B cell (primary cell): ENCODE measurements around the gene NCBP2. TPM values are rescaled to one million over a fixed set of nuclear protein-coding genes. Genes with fewer than 3 reads are reported as not detected.

ENCODE experiments used
- ATAC-seq: fragments of 200-7000 bp; cut with Tn5 transposase; one replicate; pipeline ENCODE4 v1.10.0; 2021; ENCODE audit warnings: low read depth, mild to moderate bottlenecking, moderate number of reproducible peaks, moderate library complexity
- CTCF ChIA-PET: fragments of 350-600 bp; sonication (Branson Sonifier 250); formaldehyde crosslinking; loops from one replicate; lab custom pipeline; 2021; ENCODE audit warnings: antibody characterized with exemption, inconsistent platforms; lab: Charles Lee
- POLR2A ChIA-PET: fragments of 350-600 bp; sonication (Branson Sonifier 250); formaldehyde crosslinking; loops from one replicate; lab custom pipeline; 2021; ENCODE audit warnings: antibody characterized with exemption; lab: Charles Lee
- DNase-seq: peaks from one replicate; pipeline ENCODE4 v3.0.0; 2013
- H2AFZ ChIP-seq: 2 replicates; pipeline ENCODE4 v1.6.1; 2012; ENCODE audit warnings: mild to moderate bottlenecking, low read depth, low read length; ENCODE audit not compliant: insufficient read depth, poor library complexity, severe bottlenecking
- H3K27ac ChIP-seq, 2 donors: 1 replicate in 1 of 2; 2 replicates in 1 of 2; pipeline ENCODE4 v1.5.1; 2012 to 2013; ENCODE audit warnings: low read length in 2 of 2, mild to moderate bottlenecking in 2 of 2, moderate library complexity in 1 of 2
- H3K27me3 ChIP-seq, 4 experiments: fragments of 200-600 bp in 1 of 4; sonication (generic) in 1 of 4; replicated peaks in 1 of 4; 1 replicate in 2 of 4; 2 replicates in 2 of 4; pipeline versions ENCODE4 v1.6.1 to v1.7.0; 2013 to 2016; ENCODE audit warnings: low read length in 3 of 4, mild to moderate bottlenecking in 2 of 4, mixed read lengths in 1 of 4, moderate library complexity in 1 of 4; ENCODE audit not compliant: insufficient read depth in 4 of 4, control insufficient read depth in 3 of 4; ENCODE audit errors: control extremely low read depth in 1 of 4
- H3K36me3 ChIP-seq, 2 experiments: replicated peaks in 1 of 2; 1 replicate in 1 of 2; 2 replicates in 1 of 2; pipeline versions ENCODE4 v1.6.1 to v1.7.1; 2013; ENCODE audit warnings: low read length in 1 of 2; ENCODE audit not compliant: insufficient read depth in 2 of 2, control insufficient read depth in 1 of 2; ENCODE audit errors: control extremely low read depth in 1 of 2, extremely low read depth in 1 of 2
- H3K4me1 ChIP-seq, 2 donors: fragments of 200-600 bp in 1 of 2; sonication (generic) in 1 of 2; 1 replicate in 1 of 2; 2 replicates in 1 of 2; pipeline versions ENCODE4 v1.5.1 to v1.6.1; 2013 to 2017; ENCODE audit warnings: low read length in 2 of 2; ENCODE audit not compliant: control insufficient read depth in 2 of 2, insufficient read depth in 2 of 2
- H3K4me2 ChIP-seq: replicated peaks from 2 replicates; pipeline ENCODE3; 2012; ENCODE audit warnings: mild to moderate bottlenecking, low read depth, low read length; ENCODE audit not compliant: poor library complexity, severe bottlenecking
- H3K4me3 ChIP-seq, 5 experiments: fragments of 200-600 bp in 1 of 5; sonication (generic) in 1 of 5; 1 replicate in 3 of 5; 2 replicates in 2 of 5; pipeline versions ENCODE4 v1.5.1 to v1.7.0; 2011 to 2016; ENCODE audit warnings: low read length in 4 of 5, mild to moderate bottlenecking in 4 of 5, low read depth in 2 of 5, control low read depth in 1 of 5, moderate library complexity in 1 of 5; ENCODE audit not compliant: insufficient read depth in 1 of 5; ENCODE audit errors: control extremely low read depth in 1 of 5, extremely low read depth in 1 of 5
- H3K79me2 ChIP-seq: fragments of 200-600 bp; sonication (generic); one replicate; pipeline ENCODE4 v1.6.0; 2016; ENCODE audit warnings: low read length; ENCODE audit not compliant: control insufficient read depth, insufficient read depth
- H3K9ac ChIP-seq: fragments of 200-600 bp; sonication (generic); 2 replicates; pipeline ENCODE4 v1.6.1; 2017; ENCODE audit warnings: mild to moderate bottlenecking, low read length, moderate library complexity
- H3K9me3 ChIP-seq, 3 donors: one replicate each; pipeline versions ENCODE4 v1.6.1 to v1.7.1; 2013; ENCODE audit warnings: low read length in 2 of 3; ENCODE audit not compliant: control insufficient read depth in 2 of 3, insufficient read depth in 1 of 3; ENCODE audit errors: control extremely low read depth in 1 of 3
- H4K20me1 ChIP-seq: 2 replicates; pipeline ENCODE4 v1.6.0; 2012; ENCODE audit warnings: mild to moderate bottlenecking, low read length; ENCODE audit not compliant: insufficient read depth, control insufficient read depth, poor library complexity, severe bottlenecking
- H3K27ac Mint-ChIP-seq: one replicate; pipeline ENCODE4 v1.8.0; 2021; ENCODE audit warnings: mixed read lengths
- H3K27me3 Mint-ChIP-seq: one replicate; pipeline ENCODE4 v1.8.0; 2021; ENCODE audit warnings: mixed read lengths
- H3K4me1 Mint-ChIP-seq: one replicate; pipeline ENCODE4 v1.8.0; 2021; ENCODE audit warnings: mixed read lengths
- H3K4me3 Mint-ChIP-seq: one replicate; pipeline ENCODE4 v1.8.0; 2021; ENCODE audit warnings: mixed read lengths
- H3K9me3 Mint-ChIP-seq: one replicate; pipeline ENCODE4 v1.8.0; 2022; ENCODE audit warnings: mixed read lengths; ENCODE audit not compliant: insufficient read depth
- EZH2 ChIP-seq: IDR thresholded peaks from 2 replicates; pipeline ENCODE4 v1.6.1; 2012; ENCODE audit warnings: borderline replicate concordance, low read depth, mild to moderate bottlenecking, moderate library complexity, low read length; ENCODE audit not compliant: insufficient read depth, poor library complexity, severe bottlenecking
- WGBS: methylation state at CpG from one replicate; pipeline ENCODE4 v1.1.5; 2013; ENCODE audit warnings: missing lambda C conversion rate; ENCODE audit not compliant: insufficient coverage; 5-methylcytosine and 5-hydroxymethylcytosine counted together
- intact Hi-C: fragments of 100-400 bp; cut with micrococcal nuclease; formaldehyde crosslinking; loops from one replicate; pipeline ENCODE4 v1.10.0; 2022
- polyA plus RNA-seq: library from polyadenylated mRNA; depleted of rRNA; stranded (reverse); fragments of >200 nt; gene quantifications from 2 replicates; pipeline ENCODE4 v1.2.3, GENCODE V29; 2012
- total RNA-seq, 2 donors: library from RNA; stranded (reverse); fragments of 120-200 nt in 1 of 2; gene quantifications; 1 replicate in 1 of 2; 2 replicates in 1 of 2; pipeline versions ENCODE4 v1.2.3 to v1.2.4, GENCODE V29; 2013 to 2022
- TF ChIP-seq, protein P1 (sequence below): fragments of 200-600 bp; IDR thresholded peaks from one replicate; pipeline ENCODE4 v1.8.0; 2022; ENCODE audit warnings: antibody characterized with exemption, mild to moderate bottlenecking

Gene NCBP2
- total and polyA plus RNA-seq, 2 donors (not counting 1 experiment from before 2014, with no cell fraction given), result 25.5 to 95.0 TPM

DNA sequence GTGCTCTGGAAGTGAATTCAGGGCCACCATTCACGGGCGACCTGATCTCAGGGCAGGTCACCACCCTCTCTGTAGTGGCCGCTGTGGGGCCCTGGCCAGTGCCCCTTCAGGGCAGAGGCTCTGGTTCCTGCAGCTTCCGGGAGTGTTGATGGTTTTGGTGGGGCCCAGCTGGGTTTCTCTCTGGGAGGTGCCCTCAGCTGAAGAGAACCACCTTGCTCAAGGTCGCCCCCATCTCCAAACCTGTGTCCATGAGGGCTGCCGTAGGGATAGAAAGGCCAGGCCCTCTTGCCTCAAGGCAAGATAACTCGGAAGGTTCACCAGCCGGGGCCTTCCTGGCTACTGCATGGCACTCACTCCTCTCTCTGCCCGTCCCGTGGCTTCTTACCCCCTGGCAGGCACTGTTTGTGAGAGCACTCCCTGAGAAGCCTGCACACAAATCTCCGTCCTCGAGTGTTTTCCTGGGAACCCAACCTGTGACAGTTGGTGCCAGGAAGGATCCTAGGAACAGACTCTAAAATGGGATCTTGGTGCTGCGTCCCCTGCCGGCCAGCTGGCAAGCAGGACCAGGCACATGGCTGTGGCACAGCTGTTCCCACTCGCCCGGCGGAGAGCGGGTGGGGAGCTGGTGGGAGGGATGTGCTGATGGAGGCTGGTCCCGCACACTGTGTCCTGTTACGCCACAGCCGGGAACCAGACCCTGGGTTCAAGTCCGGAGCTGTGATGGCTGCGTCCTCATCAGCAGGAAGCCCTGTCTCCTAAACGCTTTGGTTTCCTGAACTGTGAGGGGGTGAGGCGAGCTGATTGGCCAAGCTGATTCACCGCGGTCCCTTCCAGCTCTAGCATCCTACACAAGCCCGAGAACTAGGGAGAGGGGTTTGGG is 49.5 kb upstream of the NCBP2 start:
- no peaks in the 10 kb centered on the region for H3K9me3 ChIP-seq
- H3K79me2 ChIP-seq, result no peaks in the 10 kb centered on the region
- H4K20me1 ChIP-seq, result no peaks in the 10 kb centered on the region
- H2AFZ ChIP-seq, result no peak overlapping the region
- H3K4me2 ChIP-seq, result no peak overlapping the region
- no peak overlapping the region for H3K27ac Mint-ChIP-seq
- POLR2A ChIA-PET, result no interaction called here
- H3K9ac ChIP-seq, result no peak overlapping the region
- no peak overlapping the region for H3K4me3 Mint-ChIP-seq
- H3K4me3 ChIP-seq, result no peak overlapping the region
- DNase-seq (no peak), ATAC-seq (no peak)
- 94% methylated on average over 23 of the region's 28 CpGs for WGBS
- intact Hi-C loops, result no loop called here
- no peak overlapping the region for H3K27ac ChIP-seq
- TF ChIP-seq, protein P1, sequence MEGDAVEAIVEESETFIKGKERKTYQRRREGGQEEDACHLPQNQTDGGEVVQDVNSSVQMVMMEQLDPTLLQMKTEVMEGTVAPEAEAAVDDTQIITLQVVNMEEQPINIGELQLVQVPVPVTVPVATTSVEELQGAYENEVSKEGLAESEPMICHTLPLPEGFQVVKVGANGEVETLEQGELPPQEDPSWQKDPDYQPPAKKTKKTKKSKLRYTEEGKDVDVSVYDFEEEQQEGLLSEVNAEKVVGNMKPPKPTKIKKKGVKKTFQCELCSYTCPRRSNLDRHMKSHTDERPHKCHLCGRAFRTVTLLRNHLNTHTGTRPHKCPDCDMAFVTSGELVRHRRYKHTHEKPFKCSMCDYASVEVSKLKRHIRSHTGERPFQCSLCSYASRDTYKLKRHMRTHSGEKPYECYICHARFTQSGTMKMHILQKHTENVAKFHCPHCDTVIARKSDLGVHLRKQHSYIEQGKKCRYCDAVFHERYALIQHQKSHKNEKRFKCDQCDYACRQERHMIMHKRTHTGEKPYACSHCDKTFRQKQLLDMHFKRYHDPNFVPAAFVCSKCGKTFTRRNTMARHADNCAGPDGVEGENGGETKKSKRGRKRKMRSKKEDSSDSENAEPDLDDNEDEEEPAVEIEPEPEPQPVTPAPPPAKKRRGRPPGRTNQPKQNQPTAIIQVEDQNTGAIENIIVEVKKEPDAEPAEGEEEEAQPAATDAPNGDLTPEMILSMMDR, result no peak
- TF ChIP-seq EZH2, result no peak
- H3K27me3 Mint-ChIP-seq, result peaks cover 5% of the 10 kb centered on the region
- H3K27me3 ChIP-seq, result peaks cover 0 to 8% (median 2%) of the 10 kb centered on the region in 4 experiments
- CTCF ChIA-PET, result interaction anchor here (1.1 kb wide), 1 partner anchor 40 kb away, joined by 3 read pairs; no protein-coding TSS in a partner anchor
- no peaks in the 10 kb centered on the region for H3K4me1 Mint-ChIP-seq
- H3K4me1 ChIP-seq, result no peaks in the 10 kb centered on the region
- H3K36me3 ChIP-seq, result no peaks in the 10 kb centered on the region
- no peaks in the 10 kb centered on the region for H3K9me3 Mint-ChIP-seq

DNA sequence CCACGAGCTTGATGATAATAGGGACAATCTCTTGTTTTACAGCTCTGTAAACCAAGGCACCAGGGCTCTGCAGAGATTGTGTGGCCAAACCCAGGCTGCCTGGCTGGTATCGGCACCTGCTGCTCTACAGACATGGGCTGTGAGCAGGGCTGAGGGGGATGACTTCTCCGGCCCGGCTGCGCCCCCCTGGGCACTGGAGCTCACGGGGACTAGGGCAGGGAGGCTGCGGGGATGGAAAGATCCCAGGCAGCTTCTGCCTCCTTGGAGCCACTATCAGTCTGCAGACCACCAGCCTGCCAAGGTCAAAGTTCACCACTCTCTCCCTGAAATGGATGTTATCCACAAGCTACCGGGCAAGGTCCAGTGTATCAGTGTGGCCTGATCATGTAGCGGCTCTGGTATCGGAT is 48.3 kb upstream of the NCBP2 start:
- 98% methylated on average over 10 of the region's 10 CpGs for WGBS
- Mint-ChIP-seq H3K27ac (no peak overlapping the region), H3K27me3 (peaks cover 10% of the 10 kb centered on the region), H3K4me3 (no peak overlapping the region), H3K4me1 (no peaks in the 10 kb centered on the region), H3K9me3 (no peaks in the 10 kb centered on the region)
- intact Hi-C loops, result no loop called here
- H3K36me3 ChIP-seq, result no peaks in the 10 kb centered on the region
- no peak for DNase-seq
- H2AFZ ChIP-seq, result no peak overlapping the region
- no peaks in the 10 kb centered on the region for H3K4me1 ChIP-seq
- CTCF ChIA-PET, result no interaction called here
- no peak for TF ChIP-seq EZH2
- TF ChIP-seq, protein P1, result no peak
- H3K27ac ChIP-seq, result no peak overlapping the region
- H3K79me2 ChIP-seq, result no peaks in the 10 kb centered on the region
- H3K9me3 ChIP-seq, result no peaks in the 10 kb centered on the region
- H3K27me3 ChIP-seq, result peaks cover 0 to 8% (median 2%) of the 10 kb centered on the region in 4 experiments
- POLR2A ChIA-PET, result no interaction called here
- no peak overlapping the region for H3K4me3 ChIP-seq
- H4K20me1 ChIP-seq, result no peaks in the 10 kb centered on the region
- no peak overlapping the region for H3K9ac ChIP-seq
- ATAC-seq, result no peak
- H3K4me2 ChIP-seq, result no peak overlapping the region
